GM23338 (cell line): Measurements from ENCODE around the gene GPSM1. TPM values are rescaled to one million over a fixed set of nuclear protein-coding genes. Genes with fewer than 3 reads are reported as not detected.

Source experiments
- ATAC-seq: fragments of 200-7000 bp; cut with Tn5 transposase; 3 replicates; pipeline ENCODE4 v1.9.1; 2020
- DNase-seq: peaks from one replicate; pipeline ENCODE4 v3.0.0-alpha.2; 2015; ENCODE audit warnings: low spot score
- H2AFZ ChIP-seq: fragments of 200-600 bp; sonication (generic); 2 replicates; pipeline ENCODE4 v1.8.0; 2016; ENCODE audit warnings: antibody characterized with exemption, mild to moderate bottlenecking, moderate library complexity
- H3F3A ChIP-seq: fragments of 200-600 bp; sonication (generic); replicated peaks from 2 replicates; pipeline ENCODE4 v1.8.0; 2017; ENCODE audit warnings: antibody characterized with exemption, mixed run types, low read depth
- H3K27ac ChIP-seq: fragments of 200-600 bp; sonication (generic); 2 replicates; pipeline ENCODE4 v1.6.1; 2016; ENCODE audit warnings: low read depth
- H3K27me3 ChIP-seq: fragments of 200-600 bp; sonication (generic); 2 replicates; pipeline ENCODE4 v1.8.0; 2016; ENCODE audit warnings: mild to moderate bottlenecking, mixed run types, moderate library complexity; ENCODE audit not compliant: insufficient read depth
- H3K36me3 ChIP-seq: fragments of 200-600 bp; sonication (generic); 2 replicates; pipeline ENCODE4 v1.8.0; 2016; ENCODE audit warnings: mild to moderate bottlenecking; ENCODE audit not compliant: insufficient read depth
- H3K4me1 ChIP-seq: fragments of 200-600 bp; sonication (generic); 2 replicates; pipeline ENCODE4 v1.8.0; 2016; ENCODE audit warnings: mild to moderate bottlenecking, moderate library complexity; ENCODE audit not compliant: insufficient read depth
- H3K4me2 ChIP-seq: fragments of 200-600 bp; sonication (generic); 2 replicates; pipeline ENCODE4 v1.7.1; 2017; ENCODE audit warnings: mixed run types
- H3K4me3 ChIP-seq: fragments of 200-600 bp; sonication (generic); 2 replicates; pipeline ENCODE4 v1.6.1; 2016; ENCODE audit warnings: mixed run types
- H3K79me2 ChIP-seq: fragments of 200-600 bp; sonication (generic); replicated peaks from 2 replicates; pipeline ENCODE4 v1.8.0; 2017; ENCODE audit warnings: mild to moderate bottlenecking; ENCODE audit not compliant: insufficient read depth
- H3K9me2 ChIP-seq: fragments of 200-600 bp; sonication (generic); 2 replicates; pipeline ENCODE4 v1.8.0; 2017; ENCODE audit not compliant: insufficient read depth
- H4K20me1 ChIP-seq: fragments of 200-600 bp; sonication (generic); replicated peaks from 2 replicates; pipeline ENCODE4 v1.8.0; 2017; ENCODE audit warnings: mild to moderate bottlenecking; ENCODE audit not compliant: insufficient read depth
- H3K27ac Mint-ChIP-seq: 2 replicates; pipeline ENCODE4 v1.8.0; 2020; ENCODE audit warnings: inconsistent platforms, mild to moderate bottlenecking, moderate library complexity, mixed read lengths
- H3K27me3 Mint-ChIP-seq: 3 replicates; pipeline ENCODE4 v1.8.0; 2022; ENCODE audit warnings: low read depth, mild to moderate bottlenecking, moderate library complexity, mixed read lengths, inconsistent platforms; ENCODE audit not compliant: insufficient read depth, poor library complexity
- H3K36me3 Mint-ChIP-seq: 3 replicates; pipeline ENCODE4 v1.8.0; 2021; ENCODE audit warnings: low read depth, mild to moderate bottlenecking, inconsistent platforms, moderate library complexity, mixed read lengths
- H3K4me1 Mint-ChIP-seq: 3 replicates; pipeline ENCODE4 v1.8.0; 2020; ENCODE audit warnings: mild to moderate bottlenecking, inconsistent platforms, mixed read lengths
- H3K4me3 Mint-ChIP-seq: 3 replicates; pipeline ENCODE4 v1.8.0; 2021; ENCODE audit warnings: moderate library complexity, mild to moderate bottlenecking, inconsistent platforms, mixed read lengths
- H3K9me3 Mint-ChIP-seq: 3 replicates; pipeline ENCODE4 v1.8.0; 2020; ENCODE audit warnings: moderate library complexity, mild to moderate bottlenecking, inconsistent platforms, mixed read lengths
- CREB1 ChIP-seq: fragments of 250-450 bp; sonication (Bioruptor Pico); IDR thresholded peaks from 2 replicates; pipeline ENCODE4 v1.5.0; 2020; ENCODE audit warnings: low read depth, mild to moderate bottlenecking, moderate library complexity
- CTCF ChIP-seq, 2 experiments: fragments of 200-600 bp in 1 of 2; sonication (generic) in 1 of 2; conservative IDR thresholded peaks; 2 replicates each; pipeline versions ENCODE4 v1.5.1 to v1.6.1; 2016 to 2017; ENCODE audit warnings: antibody characterized with exemption in 2 of 2, low read depth in 2 of 2, mild to moderate bottlenecking in 2 of 2, moderate library complexity in 1 of 2
- ETS1 ChIP-seq: IDR thresholded peaks from 2 replicates; pipeline ENCODE4 v1.6.1; 2016; ENCODE audit warnings: antibody characterized with exemption
- EZH2 ChIP-seq: fragments of 200-600 bp; sonication (generic); IDR thresholded peaks from one replicate; pipeline ENCODE4 v1.8.0; 2017; ENCODE audit warnings: antibody characterized with exemption, mild to moderate bottlenecking, low read depth; ENCODE audit not compliant: unreplicated experiment
- EZH2phosphoT487 ChIP-seq: fragments of 200-600 bp; sonication (generic); IDR thresholded peaks from one replicate; pipeline ENCODE4 v1.8.1; 2018; ENCODE audit warnings: antibody characterized with exemption; ENCODE audit not compliant: unreplicated experiment
- JUNB ChIP-seq: IDR thresholded peaks from one replicate; pipeline ENCODE4 v1.6.1; 2016; ENCODE audit warnings: antibody characterized with exemption; ENCODE audit not compliant: unreplicated experiment
- NANOG ChIP-seq: IDR thresholded peaks from 2 replicates; pipeline ENCODE4 v1.6.1; 2016; ENCODE audit warnings: antibody characterized with exemption, borderline replicate concordance
- POLR2AphosphoS5 ChIP-seq: IDR thresholded peaks from 2 replicates; pipeline ENCODE4 v1.6.1; 2016; ENCODE audit warnings: antibody characterized with exemption, low read depth
- REST ChIP-seq: IDR thresholded peaks from one replicate; pipeline ENCODE4 v1.6.1; 2018; ENCODE audit warnings: antibody characterized with exemption; ENCODE audit not compliant: unreplicated experiment
- STAT1 ChIP-seq: IDR thresholded peaks from one replicate; pipeline ENCODE4 v1.6.1; 2016; ENCODE audit warnings: antibody characterized with exemption; ENCODE audit not compliant: unreplicated experiment
- ZNF114 ChIP-seq: fragments of 250-450 bp; sonication (Bioruptor Pico); IDR thresholded peaks from 2 replicates; pipeline ENCODE4 v1.5.0; 2020; ENCODE audit warnings: mild to moderate bottlenecking, moderate library complexity
- ZNF331 ChIP-seq: fragments of 250-450 bp; sonication (Bioruptor Pico); IDR thresholded peaks from 2 replicates; pipeline ENCODE4 v1.5.0; 2020; ENCODE audit warnings: low read depth, mild to moderate bottlenecking, moderate library complexity
- ZNF462 ChIP-seq: fragments of 250-450 bp; sonication (Bioruptor Pico); IDR thresholded peaks from 2 replicates; pipeline ENCODE4 v1.5.0; 2020; ENCODE audit warnings: mild to moderate bottlenecking, moderate library complexity
- polyA plus RNA-seq: library from polyadenylated mRNA; unstranded; fragments of >200 nt; fragmentation: Nextera tagmentation; extraction: Ambion mirVana; gene quantifications from 2 replicates; pipeline ENCODE4 v1.2.1, GENCODE V29; 2016
- total RNA-seq: library from RNA; depleted of rRNA; stranded (reverse); fragments of >200 nt; shearing (Covaris generic); gene quantifications from 2 replicates; pipeline ENCODE4 v1.2.3, GENCODE V29; 2014

Gene GPSM1
- total and polyA plus RNA-seq, 2 experiments from 2014 or later = 4.8 to 23.2 TPM

- Histone ChIP-seq H3K4me1 (no peaks in the 10 kb centered on the region; the same call in 1 of the 2 replicates), H4K20me1 (no peaks in the 10 kb centered on the region; the same call in 1 of the 2 replicates), H3K27me3 (no peaks in the 10 kb centered on the region), H2AFZ (no peak overlapping the region), H3K4me3 (no peak overlapping the region), H3F3A (peaks cover 2% of the 10 kb centered on the region; the same call in 1 of the 2 replicates), H3K4me2 (no peak overlapping the region), H3K79me2 (no peaks in the 10 kb centered on the region), H3K9me2 (no peaks in the 10 kb centered on the region), H3K36me3 (no peaks in the 10 kb centered on the region), H3K27ac (no peak overlapping the region)
- H3K4me1 Mint-ChIP-seq = no peaks in the 10 kb centered on the region; the same call in 1 of the 3 replicates
- H3K9me3 Mint-ChIP-seq = no peaks in the 10 kb centered on the region
- DNase-seq = no peak
- no peak overlapping the region for H3K4me3 Mint-ChIP-seq
- H3K36me3 Mint-ChIP-seq = no peaks in the 10 kb centered on the region
- ATAC-seq = no peak
- H3K27me3 Mint-ChIP-seq = peaks cover 9% of the 10 kb centered on the region
- TF ChIP-seq STAT1 (no peak), CTCF (conservative IDR thresholded peaks at IDR 0.05; ENCODE audit: low read depth in 2 of 2) (no peak), POLR2AphosphoS5 (no peak), NANOG (no peak), ETS1 (no peak), JUNB (no peak), EZH2 (no peak), ZNF331 (no peak), CREB1 (CRISPR knock-in tag) (no peak), ZNF114 (CRISPR knock-in tag) (no peak), EZH2phosphoT487 (no peak), REST (no peak), ZNF462 (CRISPR knock-in tag) (no peak)
- H3K27ac Mint-ChIP-seq = no peak overlapping the region
Observed at GRCh38 chr9:136336881-136337280, 9.5 kb downstream of the GPSM1 start.
